HepG2 (cell line): ENCODE results near the gene DSCAM. TPM values are rescaled to one million over a fixed set of nuclear protein-coding genes. Genes with fewer than 3 reads are reported as not detected.

ENCODE experiments used
- ATAC-seq: fragments of 200-7000 bp; cut with Tn5 transposase; 3 replicates; pipeline ENCODE4 v1.9.1; 2020; ENCODE audit warnings: mild to moderate bottlenecking, moderate library complexity
- BruUV-seq: library from RNA; stranded (reverse); fragments of 400-500 nt; replicated peaks from 2 replicates; lab custom pipeline; 2021; lab: Mats Ljungman, UMichigan
- CTCF ChIA-PET: fragments of 300-600 bp; formaldehyde crosslinking; extraction: SDS; loops from one replicate; lab custom pipeline; 2021; ENCODE audit warnings: low total read pairs, inconsistent platforms, low intra/inter-chr PET ratio; lab: Yijun Ruan, JAX
- POLR2A ChIA-PET: fragments of 350-600 bp; sonication (Branson Sonifier 250); formaldehyde crosslinking; loops from one replicate; lab custom pipeline; 2020; ENCODE audit warnings: antibody characterized with exemption, inconsistent platforms; lab: Yijun Ruan, JAX
- DNase-seq: peaks from one replicate; pipeline ENCODE4 v3.0.0-alpha.2; 2015; ENCODE audit warnings: low spot score
- FAIRE-seq: peaks from 3 replicates; lab custom pipeline; 2011; peaks lifted over from hg19 to GRCh38; lab: Jason Lieb, UNC
- H2AFZ ChIP-seq: one replicate; pipeline ENCODE4 v1.6.1; 2011; ENCODE audit warnings: low read length, inconsistent platforms
- H3K27ac ChIP-seq: fragments of 300-600 bp; 3 replicates; pipeline ENCODE4 v1.8.0; 2011; ENCODE audit warnings: mixed run types, mild to moderate bottlenecking, mixed read lengths, low read length, inconsistent platforms; ENCODE audit not compliant: insufficient read depth; ENCODE audit errors: extremely low read length
- H3K27me3 ChIP-seq, 2 experiments: fragments of 200-600 bp in 1 of 2; 2 replicates in 1 of 2; 3 replicates in 1 of 2; pipeline versions ENCODE4 v1.6.0 to v1.8.0; 2011; ENCODE audit warnings: low read length in 2 of 2, mild to moderate bottlenecking in 2 of 2, moderate library complexity in 2 of 2, inconsistent platforms in 1 of 2; ENCODE audit not compliant: insufficient read depth in 2 of 2, control insufficient read depth in 1 of 2
- H3K36me3 ChIP-seq, 2 experiments: fragments of 200-600 bp in 1 of 2; replicated peaks in 1 of 2; 2 replicates in 1 of 2; 3 replicates in 1 of 2; pipeline versions ENCODE4 v1.5.1 to v1.8.0; 2011; ENCODE audit warnings: low read length in 2 of 2, inconsistent platforms in 1 of 2; ENCODE audit not compliant: insufficient read depth in 2 of 2, control insufficient read depth in 1 of 2
- H3K4me1 ChIP-seq: 2 replicates; pipeline ENCODE4 v1.5.1; 2012; ENCODE audit warnings: low read length, inconsistent platforms; ENCODE audit not compliant: insufficient read depth
- H3K4me2 ChIP-seq: 2 replicates; pipeline ENCODE4 v1.6.0; 2011; ENCODE audit warnings: low read depth, low read length, inconsistent platforms
- H3K4me3 ChIP-seq, 3 experiments: fragments of 200-600 bp in 1 of 3; sonication (generic), shearing (Covaris generic) in 1 of 3; replicated peaks in 1 of 3; 2 replicates each; pipeline ENCODE4 v1.5.1; 2011 to 2016; ENCODE audit warnings: low read length in 3 of 3, inconsistent platforms in 2 of 3, low read depth in 2 of 3, mild to moderate bottlenecking in 2 of 3, control low read depth in 1 of 3, mixed read lengths in 1 of 3; ENCODE audit not compliant: insufficient read depth in 1 of 3
- H3K79me2 ChIP-seq: one replicate; pipeline ENCODE4 v1.6.1; 2011; ENCODE audit warnings: low read length, inconsistent platforms; ENCODE audit not compliant: insufficient read depth
- H3K9ac ChIP-seq: 2 replicates; pipeline ENCODE4 v1.6.0; 2011; ENCODE audit warnings: mild to moderate bottlenecking, low read depth, low read length, inconsistent platforms; ENCODE audit not compliant: insufficient read depth
- H3K9me3 ChIP-seq: 2 replicates; pipeline ENCODE4 v1.5.1; 2012; ENCODE audit warnings: mild to moderate bottlenecking, low read length
- H4K20me1 ChIP-seq: 2 replicates; pipeline ENCODE4 v1.6.0; 2011; ENCODE audit warnings: inconsistent platforms, mild to moderate bottlenecking, low read length, moderate library complexity; ENCODE audit not compliant: insufficient read depth
- KAT7 ChIP-seq: IDR thresholded peaks from 2 replicates; pipeline ENCODE4 v1.6.1; 2018; ENCODE audit warnings: borderline replicate concordance, missing compliant biosample characterization
- MAFK ChIP-seq, 2 experiments: IDR thresholded peaks in 1 of 2; conservative IDR thresholded peaks in 1 of 2; 2 replicates each; pipeline ENCODE4 v1.6.1; 2011; ENCODE audit warnings: improper control_type of control experiment in 2 of 2, low read length in 2 of 2
- MXD4 ChIP-seq: IDR thresholded peaks from 2 replicates; pipeline ENCODE4 v1.6.1; 2016; ENCODE audit warnings: mild to moderate bottlenecking, missing biosample characterization, missing genetic modification reagents
- SSRP1 ChIP-seq: IDR thresholded peaks from 2 replicates; pipeline ENCODE4 v1.6.1; 2016; ENCODE audit warnings: control low read depth
- STAT5B ChIP-seq: sonication (generic); formaldehyde crosslinking; IDR thresholded peaks from 2 replicates; pipeline ENCODE4 v1.4.0; 2020; ENCODE audit warnings: missing genetic modification reagents
- XRCC5 ChIP-seq: fragments of 200-400 bp; formaldehyde crosslinking; optimal IDR thresholded peaks from 2 replicates; pipeline ENCODE3; 2017; ENCODE audit warnings: mild to moderate bottlenecking, low read length
- ZNF335 ChIP-seq: sonication (generic); formaldehyde crosslinking; IDR thresholded peaks from 2 replicates; pipeline ENCODE4 v1.4.0; 2020; ENCODE audit warnings: missing genetic modification reagents
- ZNF569 ChIP-seq: sonication (generic); formaldehyde crosslinking; IDR thresholded peaks from 2 replicates; pipeline ENCODE4 v1.5.0; 2020; ENCODE audit warnings: mild to moderate bottlenecking, missing genetic modification reagents, moderate library complexity, borderline replicate concordance
- ZNF597 ChIP-seq: sonication (generic); formaldehyde crosslinking; IDR thresholded peaks from 2 replicates; pipeline ENCODE4 v1.5.0; 2020; ENCODE audit warnings: missing genetic modification reagents
- WGBS: methylation state at CpG from one replicate; pipeline ENCODE4 v1.1.6; 2017; ENCODE audit warnings: low lambda C conversion rate; 5-methylcytosine and 5-hydroxymethylcytosine counted together
- in situ Hi-C: cut with HindIII; loops from 2 replicates; pipeline ENCODE4 v1.10.0; 2017; ENCODE audit warnings: low pct_unique_long_range_greater_than_20kb; ENCODE audit not compliant: extremely low pct_ligation_motif_present
- intact Hi-C: fragments of 100-400 bp; cut with micrococcal nuclease; formaldehyde crosslinking; loops from one replicate; pipeline ENCODE4 v1.10.0; 2022; ENCODE audit not compliant: unreplicated experiment
- microRNA-seq: library from miRNA; unstranded; fragments of <30 nt; microRNA quantifications from one replicate; pipeline ENCODE4, GENCODE V29; 2020
- polyA plus RNA-seq, 8 experiments: library from polyadenylated mRNA; depleted of rRNA in 3 of 8; stranded (reverse) in 7 of 8; unstranded in 1 of 8; fragments of >200 nt; fragmentation: Illumina TruSeq in 4 of 8; extraction: Trizol in 4 of 8; gene quantifications; 2 replicates each; pipeline versions ENCODE4 v1.2.1 to v1.2.3, GENCODE V29; 2011 to 2016; ENCODE audit warnings: low read depth in 4 of 8, missing spikeins in 1 of 8, mixed read lengths in 1 of 8; ENCODE audit not compliant: insufficient read depth in 1 of 8
- small RNA-seq, 3 experiments: library from RNA; depleted of rRNA; stranded (forward); fragments of <200 nt; gene quantifications; one replicate each; pipeline ENCODE3, GENCODE V24; 2012; ENCODE audit warnings: low read depth in 2 of 3, low replicate concordance in 1 of 3; ENCODE audit not compliant: insufficient read length in 3 of 3, insufficient read depth in 2 of 3
- total RNA-seq, 5 experiments: library from RNA; depleted of rRNA; stranded (reverse); fragments of >200 nt; fragmentation: Illumina TruSeq; extraction: Trizol; gene quantifications; 2 replicates each; pipeline ENCODE4 v1.2.3, GENCODE V29; 2016; ENCODE audit warnings: low read depth in 1 of 5

Gene DSCAM
- total and polyA plus RNA-seq, 2 of the 13 experiments (the other 11 are each of a cell fraction or from before 2014, with no cell fraction given) = not detected

- Histone ChIP-seq H3K27ac (no peak overlapping the region), H3K9ac (no peak overlapping the region), H3K9me3 (peaks cover 96% of the 10 kb centered on the region), H3K27me3 (no peaks in the 10 kb centered on the region), H3K4me3 (no peak overlapping the region), H3K4me1 (no peaks in the 10 kb centered on the region), H2AFZ (no peak overlapping the region), H3K36me3 (no peaks in the 10 kb centered on the region), H4K20me1 (no peaks in the 10 kb centered on the region), H3K79me2 (no peaks in the 10 kb centered on the region), H3K4me2 (no peak overlapping the region)
- no TSS peak for BruUV-seq
- TF ChIP-seq SSRP1 (no peak), KAT7 (CRISPR knock-in tag) (no peak), XRCC5 (no peak), ZNF569 (CRISPR knock-in tag) (no peak), ZNF335 (CRISPR knock-in tag) (no peak), MAFK (conservative IDR thresholded peaks at IDR 0.05 in 1 of 2, IDR thresholded peaks at IDR 0.05 in 1 of 2; ENCODE audit: low read length in 2 of 2) (no peak), STAT5B (CRISPR knock-in tag) (no peak), ZNF597 (CRISPR knock-in tag) (no peak), MXD4 (CRISPR knock-in tag) (no peak)
- no peak for ATAC-seq
- CTCF ChIA-PET = no interaction called here
- POLR2A ChIA-PET = no interaction called here
- in situ Hi-C loops (no loop called here), intact Hi-C loops (no loop called here)
- WGBS = 7% methylated on average over 1 of the region's 1 CpG
- DNase-seq = no peak
- FAIRE-seq = no peak
These were observed 885.7 kb downstream of the DSCAM start for GRCh38 chr21:39961251-39961650.

Small RNA genes within 50 kb of the gene (microRNA-seq; reads per million reads assigned to microRNA genes)
- gene MIR4760 = not detected

Small RNA genes within 50 kb of the gene (small RNA-seq; reads per million reads assigned to genes)
- gene MIR4760 = 0 reads per million in 3 experiments
- 0 reads per million in 3 experiments for gene RF00432
